Left cardiac atrium (tissue), 4 donors: ENCODE data around the gene EXOC1L. TPM values are rescaled to one million over a fixed set of nuclear protein-coding genes. Genes with fewer than 3 reads are reported as not detected.
A peak's percentile ranks its signal among the peaks of the same experiment; 100 is the strongest.
"Not testable (repeated sequence)": the region's sequence is repeated elsewhere in the genome, so short reads cannot be mapped to it uniquely, and the experiment has no call there.

Experiments used
- ATAC-seq, 2 donors: fragments of 200-7000 bp; cut with Tn5 transposase; one replicate each; pipeline ENCODE4 v1.9.1; 2020; ENCODE audit warnings: mild to moderate bottlenecking in 2 of 2, moderate library complexity in 2 of 2
- DNase-seq: peaks from one replicate; pipeline ENCODE4 v3.0.0-alpha.2; 2020
- intact Hi-C, 2 donors: fragments of 100-400 bp; cut with DNase I; formaldehyde crosslinking; loops; one replicate each; pipeline versions ENCODE4 v1.14.1 to v1.15.1; 2022 to 2023
- total RNA-seq, 2 donors: library from RNA; stranded (reverse); fragmentation: NEBNext Ultra II Directional; extraction: Animal tissue kit (Norgen Biotek cat#: 25700); gene quantifications; one replicate each; pipeline ENCODE4 v1.2.1, GENCODE V29; 2021
- donor health status: DM: no; HTN: yes; CAD: no.
- donor health status: DM: no; HTN: yes; CAD: no; lungs with severe emphysema.
- donor health status: DM: yes; HTN: yes; CAD: no.
- donor health status: Dilated cardiomyopathy.

The EXOC1L gene
- total RNA-seq, 2 donors from 2014 or later, result not detected

- ATAC-seq (peak in 1 of 2 donors; percentile 41), DNase-seq (no peak)
- intact Hi-C loops, result no loop called here
These were observed 14.7 kb downstream of the EXOC1L start for GRCh38 chr4:55834086-55834795.

- intact Hi-C loops, result no loop called here
- DNase-seq (no peak), ATAC-seq (no peak)
These were observed 18.3 kb downstream of the EXOC1L start for GRCh38 chr4:55837903-55838302.

GRCh38 chr4:55838356-55838755 lies 18.8 kb downstream of the EXOC1L start:
- no peak for ATAC-seq
- intact Hi-C loops, result no loop called here

GRCh38 chr4:55838952-55839351 lies 19.4 kb downstream of the EXOC1L start:
- ATAC-seq (no peak), DNase-seq (no peak)
- intact Hi-C loops, result no loop called here

More at GRCh38 chr4:55838356-55838755, 18.8 kb downstream of the EXOC1L start:
- DNase-seq, result no peak

GRCh38 chr4:55840956-55841355 lies 21.4 kb downstream of the EXOC1L start:
- no peak for ATAC-seq
- no peak for DNase-seq
- intact Hi-C loops, result no loop called here

- intact Hi-C loops, ATAC-seq, DNase-seq: not testable (repeated sequence)
These were observed 22.0 kb downstream of the EXOC1L start for GRCh38 chr4:55841373-55842239.

GRCh38 chr4:55842312-55842711 lies 22.7 kb downstream of the EXOC1L start:
- intact Hi-C loops, DNase-seq, ATAC-seq: not testable (repeated sequence)

GRCh38 chr4:55849724-55850123 lies 30.1 kb downstream of the EXOC1L start:
- DNase-seq (no peak), ATAC-seq (no peak)
- intact Hi-C loops, result loop anchor here in 1 of 2 donors (10.0 kb wide), 2 partner anchors 305 to 505 kb away; partner anchors contain the start of genes CLOCK and SRD5A3

- DNase-seq, result no peak
- intact Hi-C loops, result loop anchor here in 1 of 2 donors (10.0 kb wide), 2 partner anchors 307 to 507 kb away; partner anchors contain the start of genes CLOCK and SRD5A3
These were observed 32.3 kb downstream of the EXOC1L start for GRCh38 chr4:55851885-55852284.

GRCh38 chr4:55853484-55854046 lies 34.0 kb downstream of the EXOC1L start, which contains the start of gene EXOC1:
TSS of gene EXOC1 (plus strand) at chr4:55853648. CDS start at chr4:55858324, 4,676 bp downstream.
- DNase-seq, result peak; percentile 99
- intact Hi-C loops, result loop anchor here in 1 of 2 donors (10.0 kb wide), 2 partner anchors 309 to 509 kb away; partner anchors contain the start of genes CLOCK and SRD5A3
- ATAC-seq, result peak; percentile 100

More at GRCh38 chr4:55851885-55852284, 32.3 kb downstream of the EXOC1L start:
- no peak for ATAC-seq

- ATAC-seq, result peak in 1 of 2 donors; percentile 18
- DNase-seq, result no peak
- intact Hi-C loops, result loop anchor here in 1 of 2 donors (10.0 kb wide), 2 partner anchors 309 to 509 kb away; partner anchors contain the start of genes CLOCK and SRD5A3
These were observed 34.5 kb downstream of the EXOC1L start for GRCh38 chr4:55854129-55854528.

- no peak for DNase-seq
- ATAC-seq, result no peak
- intact Hi-C loops, result loop anchor here in 1 of 2 donors (10.0 kb wide), 2 partner anchors 313 to 513 kb away; partner anchors contain the start of genes CLOCK and SRD5A3
These were observed 38.0 kb downstream of the EXOC1L start for GRCh38 chr4:55857586-55857985.

GRCh38 chr4:55859711-55860110 lies 40.1 kb downstream of the EXOC1L start:
- ATAC-seq (no peak), DNase-seq (no peak)
- intact Hi-C loops, result loop anchor here in 1 of 2 donors (10.0 kb wide), 2 partner anchors 315 to 515 kb away; partner anchors contain the start of genes CLOCK and SRD5A3

- DNase-seq (no peak), ATAC-seq (no peak)
- intact Hi-C loops, result no loop called here
These were observed 45.1 kb downstream of the EXOC1L start for GRCh38 chr4:55864577-55865223.

GRCh38 chr4:55865228-55865806 lies 45.7 kb downstream of the EXOC1L start:
- DNase-seq, result no peak
- intact Hi-C loops, result no loop called here
- peak in 1 of 2 donors; percentile 42 for ATAC-seq

- peak; percentile 93 to 99 for ATAC-seq
- no peak for DNase-seq
- intact Hi-C loops, result no loop called here
These were observed 46.8 kb downstream of the EXOC1L start for GRCh38 chr4:55866290-55866907.

- DNase-seq (no peak), ATAC-seq (peak; percentile 91)
- intact Hi-C loops, result no loop called here
These were observed 47.5 kb downstream of the EXOC1L start for GRCh38 chr4:55866973-55867574.
